ENCODE data around the gene C22orf23.

C22orf23 gene

GRCh38 chr22:37943825-37944198 is 9.6 kb downstream of the C22orf23 start:
- Histone ChIP-seq H3K4me1 (ENCODE audit: control insufficient read depth, insufficient read depth, low read length) (peaks cover 10% of the 10 kb centered on the region), H3K4me3 (ENCODE audit: low read depth, low read length) (no peak overlapping the region), H3K9me3 (ENCODE audit: control insufficient read depth, insufficient read depth, low read depth, low read length) (no peaks in the 10 kb centered on the region), H3K27ac (ENCODE audit: extremely low read depth, low read depth, low read length) (no peak overlapping the region), H3K36me3 (ENCODE audit: control insufficient read depth in 2 of 2, insufficient read depth in 1 of 2, low read length in 2 of 2) (peaks cover 9 to 39% of the 10 kb centered on the region in 2 experiments)
- ChIA-PET CTCF (interaction anchor here (1.0 to 1.4 kb wide), 2 partner anchors 10 to 126 kb away, joined by 5 to 7 read pairs; no protein-coding TSS in a partner anchor), POLR2A (interaction anchor here (1.3 to 2.2 kb wide), 2 partner anchors 10 kb away, joined by 3 to 9 read pairs; partner anchors contain the start of genes C22orf23 and POLR2F)
- TF ChIP-seq ATF2 (tag by site-specific recombination; IDR thresholded peaks at IDR 0.05; ENCODE audit: low read depth) (no peak), HIC1 (tag by site-specific recombination; IDR thresholded peaks at IDR 0.05) (0 out of 2 replicates have a peak, but pooled peaks have one; percentile 5)

GRCh38 chr22:37943136-37943824 is 10.1 kb downstream of the C22orf23 start:
- Histone ChIP-seq H3K4me3 (ENCODE audit: low read depth, low read length) (no peak overlapping the region), H3K4me1 (ENCODE audit: control insufficient read depth, insufficient read depth, low read length) (peaks cover 10% of the 10 kb centered on the region), H3K9me3 (ENCODE audit: control insufficient read depth, insufficient read depth, low read depth, low read length) (no peaks in the 10 kb centered on the region), H3K27ac (ENCODE audit: extremely low read depth, low read depth, low read length) (peak overlapping the region; percentile 8; the same call in 1 of the 2 replicates), H3K36me3 (ENCODE audit: control insufficient read depth in 2 of 2, insufficient read depth in 1 of 2, low read length in 2 of 2) (peaks cover 10 to 40% of the 10 kb centered on the region in 2 experiments)
- ChIA-PET CTCF (interaction anchor here (1.0 to 1.4 kb wide), 2 partner anchors 9 to 125 kb away, joined by 5 to 7 read pairs; no protein-coding TSS in a partner anchor), POLR2A (interaction anchor here (1.3 kb wide), 1 partner anchor 9 kb away, joined by 3 read pairs; no protein-coding TSS in a partner anchor)
- TF ChIP-seq HIC1 (tag by site-specific recombination; IDR thresholded peaks at IDR 0.05) (0 out of 2 replicates have a peak, but pooled peaks have one; percentile 1), GFI1B (tag by site-specific recombination; IDR thresholded peaks at IDR 0.05) (no peak), PRDM4 (tag by site-specific recombination; IDR thresholded peaks at IDR 0.05) (peak; percentile 44; the same call in 1 of the 2 replicates), KLF1 (tag by site-specific recombination; IDR thresholded peaks at IDR 0.05) (no peak), SCRT1 (tag by site-specific recombination; IDR thresholded peaks at IDR 0.05; ENCODE audit: borderline replicate concordance) (peak; percentile 74; the same call in 1 of the 2 replicates), OSR2 (tag by site-specific recombination; IDR thresholded peaks at IDR 0.05) (peak; percentile 86), SCRT2 (tag by site-specific recombination; IDR thresholded peaks at IDR 0.05) (0 out of 2 replicates have a peak, but pooled peaks have one; percentile 31), PRDM6 (tag by site-specific recombination; IDR thresholded peaks at IDR 0.05) (peak; percentile 69; the same call in 1 of the 2 replicates), FEZF1 (tag by site-specific recombination; IDR thresholded peaks at IDR 0.05) (peak; percentile 82)
